AG08396 (cell line): ENCODE results near the gene STON2.

ENCODE experiments used
- DNase-seq: peaks from one replicate; pipeline ENCODE4 v3.0.0; 2012; ENCODE audit warnings: low spot score, mixed read lengths

Gene STON2

GRCh38 chr14:81416981-81417380, 16.9 kb upstream of the STON2 start:
- no peak for DNase-seq

DNA sequence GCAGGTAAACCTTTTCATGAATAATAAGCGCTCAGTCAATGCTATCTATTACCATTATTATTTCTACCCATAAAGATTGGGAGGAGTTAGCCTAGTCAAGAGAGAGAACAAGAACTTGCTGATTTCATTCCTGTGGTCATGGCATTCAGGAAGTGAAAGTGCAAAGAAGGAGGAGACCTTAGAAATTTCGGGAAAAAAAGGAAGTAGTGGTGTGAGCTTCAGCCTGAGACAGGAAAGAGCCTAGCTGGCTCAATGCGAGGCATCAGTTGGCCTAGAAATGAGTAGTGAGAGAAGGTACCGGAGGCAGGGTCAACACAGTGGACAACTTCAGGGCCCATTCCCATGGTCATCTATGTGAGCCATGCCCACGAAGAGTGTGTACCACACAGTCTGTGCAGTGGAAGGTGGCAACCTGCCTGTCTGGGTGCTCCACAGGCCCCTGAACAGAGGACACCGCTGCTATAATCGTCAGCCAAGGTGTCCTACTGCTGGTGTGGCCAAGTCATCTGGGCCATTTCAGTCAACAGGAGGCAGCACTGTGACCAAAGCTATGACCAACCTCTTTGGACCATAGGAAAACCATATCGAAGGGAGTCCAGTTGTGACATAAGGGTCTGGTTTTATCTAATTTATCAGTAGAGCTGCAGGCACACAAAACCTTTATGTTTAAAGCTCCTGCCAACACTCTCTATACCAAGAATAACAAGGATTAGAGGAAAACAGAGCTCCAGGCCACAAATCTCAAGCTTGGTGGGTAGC, 16.2 kb upstream of the STON2 start:
- DNase-seq: no peak

- no peak for DNase-seq
Observed at GRCh38 chr14:81415781-81416180, 15.7 kb upstream of the STON2 start.

- no peak for DNase-seq
Observed at GRCh38 chr14:81414123-81414522, 14.0 kb upstream of the STON2 start.

DNA sequence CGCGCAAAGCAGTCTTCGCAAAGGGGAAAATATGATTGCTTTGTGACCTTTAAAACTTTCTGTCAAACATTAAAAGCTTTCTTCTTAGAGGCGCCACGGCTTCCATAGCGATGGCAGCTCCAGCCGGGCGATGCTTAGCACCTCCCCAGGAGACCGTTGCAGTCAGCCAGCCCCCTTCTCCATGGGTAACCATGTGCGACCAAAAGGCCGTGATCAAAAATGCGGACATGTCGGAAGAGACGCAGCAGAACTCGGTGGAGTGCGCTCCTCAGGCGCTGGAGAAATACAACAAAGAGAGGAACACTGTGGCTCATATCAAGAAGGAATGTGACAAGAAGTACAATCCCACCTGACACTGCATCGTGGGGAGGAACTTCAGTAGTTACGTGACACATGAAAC, 12.7 kb upstream of the STON2 start:
- no peak for DNase-seq

DNA sequence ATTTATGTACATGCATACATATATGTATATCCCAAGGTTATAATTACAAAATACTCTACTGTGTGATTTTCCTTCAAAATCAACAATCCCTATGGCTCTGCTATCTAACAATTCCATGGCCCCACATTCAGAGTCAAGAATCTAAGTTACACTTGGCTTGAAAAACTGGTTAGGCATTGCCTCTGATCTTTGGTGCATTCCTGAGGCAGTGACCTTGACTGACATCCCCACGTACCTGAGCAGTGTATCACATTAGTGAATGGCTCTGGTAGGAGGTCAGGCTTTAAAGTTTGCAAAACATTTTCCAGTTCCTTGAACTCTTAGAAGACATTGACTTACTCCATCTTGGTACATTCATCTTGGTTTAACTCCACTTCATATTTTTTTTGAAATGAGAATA, 8.5 kb upstream of the STON2 start:
- DNase-seq: no peak

GRCh38 chr14:81406863-81407262, 6.7 kb upstream of the STON2 start:
- no peak for DNase-seq

DNA sequence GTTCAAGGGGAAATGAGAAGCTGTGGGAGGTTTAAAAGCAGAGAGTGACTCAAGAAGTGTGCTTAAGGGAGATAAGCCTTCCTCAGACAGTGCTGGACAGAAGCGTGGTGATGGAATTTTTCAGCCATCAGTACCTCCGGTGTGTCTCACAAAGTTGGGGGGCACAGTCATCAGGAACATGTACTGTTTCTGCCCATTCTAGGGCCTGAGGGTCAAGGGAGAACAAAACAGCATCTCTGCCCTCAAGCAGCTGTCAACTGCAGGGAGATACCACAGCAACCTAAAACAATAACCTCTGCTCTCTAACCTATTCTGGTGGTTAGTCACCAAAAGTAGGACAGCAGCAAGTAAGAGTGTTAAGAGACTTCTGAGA, 2.0 kb upstream of the STON2 start:
- DNase-seq: no peak

DNA sequence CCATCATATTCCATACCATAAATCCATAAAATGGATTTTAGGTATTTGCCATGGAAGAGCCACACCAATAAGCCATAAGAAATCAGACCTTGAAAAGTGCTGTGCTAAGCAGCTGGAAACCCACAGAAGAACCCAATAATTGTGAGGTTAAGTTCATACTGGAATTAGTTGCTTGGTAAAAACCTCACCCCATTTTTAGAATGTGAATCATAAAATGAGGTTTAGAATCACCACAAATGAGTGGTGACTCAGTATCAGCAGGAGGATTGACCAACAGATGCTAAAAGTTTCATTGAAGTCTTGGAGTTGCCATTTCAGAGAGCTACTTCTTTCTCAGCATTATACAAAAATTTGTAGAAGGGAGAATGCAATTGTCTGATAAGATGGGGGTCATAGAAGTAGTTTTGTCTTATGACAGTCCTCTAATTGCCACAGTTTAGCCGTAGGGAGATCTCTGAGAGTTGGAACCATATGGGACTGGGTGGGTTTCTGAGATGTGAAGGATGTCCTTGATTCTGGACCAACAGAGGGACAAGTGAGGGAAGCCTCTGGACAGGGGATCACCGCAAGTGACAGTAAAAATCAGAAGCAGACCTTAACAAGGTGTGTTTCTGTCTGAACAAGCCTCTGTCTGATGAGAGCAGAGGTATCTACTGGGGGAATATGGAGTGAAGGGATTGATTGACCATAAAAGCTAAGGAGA, 1.4 kb upstream of the STON2 start:
- peak; percentile 56 for DNase-seq

- DNase-seq: peak; percentile 67
Observed at GRCh38 chr14:81400852-81401251, 728 bp upstream of the STON2 start.

DNA sequence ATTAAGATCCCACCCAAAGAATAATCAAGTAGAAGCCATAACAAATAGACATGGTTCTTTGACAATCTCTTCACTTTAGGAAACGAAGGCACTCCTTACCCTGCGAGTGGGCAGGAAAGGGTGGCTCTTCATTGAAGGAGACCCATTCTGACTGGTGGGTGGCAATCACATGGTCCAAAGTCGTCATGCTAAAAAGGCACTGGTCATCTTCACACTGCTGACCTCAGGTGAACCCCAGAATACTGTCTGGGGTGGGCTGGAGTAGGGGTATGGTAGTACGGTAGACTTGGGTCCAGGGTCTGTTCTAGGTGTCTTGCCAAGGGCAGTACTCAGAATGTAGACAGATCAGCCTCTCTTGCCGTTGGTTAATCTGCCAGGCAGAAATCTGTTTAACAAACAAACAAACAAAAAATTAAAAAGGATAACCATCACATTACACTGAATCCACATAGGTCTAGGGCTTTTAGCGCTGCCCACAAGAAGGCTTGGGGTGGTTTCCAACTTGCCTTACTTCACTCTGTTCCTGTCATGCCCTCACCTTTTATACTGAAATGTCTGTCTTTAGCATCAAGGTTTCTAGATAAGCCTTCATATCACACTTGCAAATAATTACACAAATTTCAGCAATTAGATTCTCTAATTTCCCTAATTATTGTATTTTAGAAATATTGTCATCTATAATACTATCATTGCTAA, 1.8 kb downstream of the STON2 start:
- no peak for DNase-seq

DNA sequence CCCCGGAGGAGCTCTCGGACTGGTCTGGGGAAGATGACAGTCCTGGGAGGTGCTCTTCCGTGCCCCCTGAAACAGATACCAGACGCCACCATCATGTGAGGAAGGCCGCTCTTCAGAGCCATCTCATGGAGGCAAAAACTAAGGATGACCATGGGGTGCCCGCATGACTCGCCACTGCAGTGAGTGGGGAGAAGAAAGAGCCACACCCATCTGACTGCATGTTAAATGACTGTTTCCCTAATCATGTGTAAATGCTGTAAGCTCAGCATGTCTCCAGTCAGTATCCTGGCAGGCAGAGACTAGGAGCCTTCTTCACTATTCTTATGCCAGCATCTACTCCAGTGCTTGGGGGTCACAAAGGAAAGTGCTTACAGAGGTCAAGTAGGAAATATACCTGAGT, 4.0 kb downstream of the STON2 start:
- no peak for DNase-seq

GRCh38 chr14:81394739-81395138, 5.4 kb downstream of the STON2 start:
- no peak for DNase-seq

GRCh38 chr14:81392976-81393643, 7.0 kb downstream of the STON2 start:
- no peak for DNase-seq

GRCh38 chr14:81392052-81392451, 8.1 kb downstream of the STON2 start:
- DNase-seq: no peak

DNA sequence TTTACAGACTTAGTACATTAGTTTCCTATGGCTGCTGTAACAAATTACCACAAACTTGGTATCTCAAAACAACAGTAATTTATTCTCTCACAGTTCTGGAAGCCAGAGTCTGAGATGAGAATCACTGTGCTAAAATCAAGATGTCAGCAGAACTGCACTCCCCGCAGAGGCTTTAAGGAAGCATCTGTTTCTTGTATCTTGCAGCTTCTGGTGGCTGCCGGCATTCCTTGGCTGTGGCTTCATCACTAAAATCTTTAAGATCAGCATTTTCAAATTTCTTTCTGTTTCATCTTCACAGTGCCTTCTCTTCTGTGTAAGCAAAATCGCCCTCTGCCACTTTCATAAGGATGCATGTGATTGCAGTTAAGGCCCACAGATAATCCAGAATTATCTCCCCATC, 9.4 kb downstream of the STON2 start:
- no peak for DNase-seq

GRCh38 chr14:81388336-81388735, 11.8 kb downstream of the STON2 start:
- no peak for DNase-seq

DNA sequence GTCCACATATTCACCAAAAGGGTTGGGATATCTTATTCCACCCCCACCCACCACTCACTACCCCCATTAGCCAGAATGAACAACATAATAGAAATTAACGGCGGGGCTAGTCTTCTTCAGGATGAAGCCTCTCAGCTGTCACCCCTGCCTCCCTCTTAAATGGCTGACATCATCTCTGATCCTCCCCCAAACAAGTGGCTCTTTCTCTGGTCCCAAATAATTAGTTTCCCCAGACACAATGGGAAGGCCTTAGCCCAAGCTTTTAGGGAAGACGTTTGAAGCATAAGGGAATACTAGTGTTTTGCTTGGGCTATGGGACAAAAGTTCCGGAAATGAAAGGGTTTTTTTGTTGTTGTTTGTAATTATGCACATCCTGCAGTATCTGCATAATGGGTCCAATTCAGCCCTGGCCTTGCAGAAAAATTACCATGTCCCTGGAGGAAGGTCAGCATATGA, 13.8 kb downstream of the STON2 start:
- DNase-seq: no peak

DNA sequence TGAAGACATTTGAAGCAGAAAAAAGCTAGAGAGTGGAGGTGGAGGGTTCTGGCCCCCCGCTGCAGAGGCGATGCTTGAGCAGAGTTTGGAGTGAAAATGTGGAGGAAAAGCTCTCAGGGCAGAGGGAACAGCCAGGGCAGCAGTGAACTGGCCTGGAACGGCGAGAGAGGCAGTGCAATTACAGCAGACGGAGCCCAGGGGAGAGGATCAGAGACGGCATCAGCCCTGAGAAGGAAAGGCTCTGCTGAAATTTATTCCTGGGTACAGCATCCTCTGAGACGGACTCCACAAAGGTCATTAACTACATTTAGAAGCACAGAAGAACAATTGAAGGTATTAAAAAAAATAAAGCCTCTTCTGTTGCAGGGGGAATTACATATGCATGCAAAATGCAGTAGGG, 14.2 kb downstream of the STON2 start:
- no peak for DNase-seq

GRCh38 chr14:81385419-81385818, 14.7 kb downstream of the STON2 start:
- DNase-seq: no peak

DNA sequence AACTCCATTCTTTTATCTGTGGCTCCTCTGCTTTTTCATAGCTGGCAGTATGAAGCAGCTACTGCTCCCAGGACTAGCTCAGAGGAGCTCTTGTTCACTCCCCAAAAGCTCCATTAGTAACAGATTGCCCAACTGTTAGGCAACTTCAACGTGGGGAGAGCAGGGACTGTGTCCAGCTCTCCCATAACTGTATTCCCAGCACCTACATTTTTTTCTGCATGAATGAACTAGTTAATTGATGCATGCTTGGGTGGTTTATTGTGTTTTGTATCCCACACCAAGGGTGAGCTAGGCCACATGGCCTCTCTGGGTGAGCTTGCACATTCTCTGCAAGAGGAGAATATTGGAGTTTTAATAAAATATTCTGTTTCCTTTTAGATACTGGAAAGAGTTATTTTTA, 15.2 kb downstream of the STON2 start:
- no peak for DNase-seq

- no peak for DNase-seq
Observed at GRCh38 chr14:81382517-81383225, 17.5 kb downstream of the STON2 start.
